HG02759 (cell line): Measurements from ENCODE around the gene SCRG1.
A peak's percentile ranks its signal among the peaks of the same experiment; 100 is the strongest.

Source experiments
- ATAC-seq: cut with Tn5 transposase; IDR thresholded peaks from one replicate; pipeline ENCODE4 v1.9.1; 2021; ENCODE audit warnings: mild to moderate bottlenecking, moderate library complexity; ENCODE audit not compliant: unreplicated experiment

SCRG1 gene

GRCh38 chr4:173365359-173365996 is 33.4 kb downstream of the SCRG1 start:
- ATAC-seq, result no peak

DNA sequence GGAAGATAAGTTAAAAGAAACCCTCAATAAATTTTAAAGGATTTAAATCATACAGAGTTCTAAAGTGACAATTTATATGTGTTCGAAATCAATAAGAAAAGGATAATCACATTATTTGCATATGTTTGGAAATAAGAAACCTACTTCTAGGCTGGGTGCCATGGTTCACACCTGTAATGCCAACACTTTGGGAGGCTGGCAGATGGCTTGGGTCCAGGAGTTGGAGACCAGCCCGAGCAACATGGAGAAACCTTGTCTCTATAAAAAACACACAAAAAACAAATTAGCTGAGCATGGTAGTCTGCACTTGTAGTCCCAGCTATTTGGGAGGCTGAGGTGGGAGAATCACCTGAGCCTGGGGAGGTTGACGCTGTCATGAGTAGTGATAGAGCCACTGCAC is 36.2 kb downstream of the SCRG1 start:
- no peak for ATAC-seq

- no peak for ATAC-seq
Measured at GRCh38 chr4:173360587-173361221, 38.2 kb downstream of the SCRG1 start.

DNA sequence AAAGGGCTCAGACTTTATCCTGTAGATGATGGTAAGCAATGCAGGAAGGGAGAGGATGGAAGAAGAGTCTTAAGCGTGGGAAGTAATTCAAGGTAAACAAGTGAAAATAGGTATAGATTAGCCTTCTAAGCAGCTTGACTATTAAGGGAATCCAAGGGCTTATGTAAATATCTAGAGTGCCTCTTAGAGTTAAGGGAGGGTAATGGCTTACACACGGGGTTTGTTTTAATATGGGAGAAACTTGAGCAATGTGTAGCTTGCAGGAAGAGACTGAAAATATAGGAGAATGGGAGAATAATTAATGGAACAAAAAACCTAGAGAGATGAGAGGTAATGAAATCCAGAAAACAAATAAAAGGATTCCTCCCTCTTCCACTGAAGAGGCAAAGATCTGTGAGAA is 41.0 kb downstream of the SCRG1 start:
- no peak for ATAC-seq

DNA sequence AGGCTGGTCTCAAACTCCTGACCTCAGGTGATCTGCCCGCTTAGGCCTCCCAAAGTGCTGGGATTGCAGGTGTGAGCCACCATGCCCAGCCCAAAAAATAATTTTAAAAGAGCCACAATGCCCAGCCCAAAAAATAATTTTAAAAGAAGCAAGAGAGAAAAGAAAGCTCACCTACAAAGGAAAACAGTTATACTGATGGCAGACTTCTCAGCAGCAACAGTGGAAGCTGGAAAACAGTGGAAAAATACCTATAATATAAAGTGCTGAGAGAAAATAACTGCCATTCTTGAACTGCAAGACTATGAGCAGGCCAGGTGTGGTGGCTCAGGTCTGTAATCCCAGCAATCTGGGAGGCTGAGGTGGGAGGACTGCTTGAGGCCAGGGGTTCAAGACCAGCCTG is 51.4 kb downstream of the SCRG1 start:
- no peak for ATAC-seq

GRCh38 chr4:173346074-173346473 is 52.8 kb downstream of the SCRG1 start:
- ATAC-seq, result no peak

GRCh38 chr4:173345648-173346047 is 53.3 kb downstream of the SCRG1 start:
- no peak for ATAC-seq

- no peak for ATAC-seq
Measured at GRCh38 chr4:173343832-173344397, 55.0 kb downstream of the SCRG1 start.

DNA sequence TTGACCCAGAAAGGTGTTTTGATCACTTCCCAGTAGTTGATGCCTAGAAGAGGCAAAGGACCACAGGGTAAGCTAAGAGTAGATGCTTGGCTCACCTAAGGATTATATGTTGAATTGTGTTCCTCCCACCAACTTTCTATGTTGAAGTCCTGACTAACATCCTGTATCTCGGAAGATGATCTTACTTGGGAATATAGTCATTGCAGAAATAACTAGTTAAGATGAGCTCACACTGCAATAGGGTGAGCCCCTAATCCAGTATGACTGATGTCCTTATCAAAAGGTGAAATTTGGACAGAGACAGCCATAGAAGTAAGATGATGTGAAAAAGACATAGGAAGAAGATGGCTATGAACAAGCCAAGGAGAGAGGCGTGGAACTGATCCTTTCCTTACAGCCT is 61.5 kb downstream of the SCRG1 start:
- no peak for ATAC-seq

GRCh38 chr4:173334891-173335752 is 63.8 kb downstream of the SCRG1 start:
- ATAC-seq, result peak; percentile 40
